ENCODE data around the gene PER2.

The PER2 gene

DNA sequence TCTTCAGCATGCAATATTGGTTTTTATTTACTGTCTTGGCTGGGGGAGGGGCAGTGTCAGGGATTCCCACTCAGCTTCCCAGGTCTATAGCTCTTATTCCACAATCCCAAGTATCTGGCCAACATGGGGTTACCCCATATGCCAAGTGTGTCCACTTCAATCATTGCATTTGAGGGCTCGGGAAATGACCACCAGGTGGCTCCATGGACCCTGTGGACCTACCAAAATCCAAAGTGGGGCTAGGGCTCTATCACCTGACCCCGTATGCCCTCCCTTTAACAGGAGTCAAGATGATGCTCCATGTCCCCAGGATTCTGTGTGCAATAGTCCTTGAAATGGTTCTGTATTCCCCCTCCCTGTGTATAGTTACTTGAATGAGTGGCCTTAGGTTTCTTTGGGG is 19.8 kb upstream of the PER2 start:
- in situ Hi-C loops (cut with MboI; ENCODE audit: low sequenced_read_pairs), result no loop called here

DNA sequence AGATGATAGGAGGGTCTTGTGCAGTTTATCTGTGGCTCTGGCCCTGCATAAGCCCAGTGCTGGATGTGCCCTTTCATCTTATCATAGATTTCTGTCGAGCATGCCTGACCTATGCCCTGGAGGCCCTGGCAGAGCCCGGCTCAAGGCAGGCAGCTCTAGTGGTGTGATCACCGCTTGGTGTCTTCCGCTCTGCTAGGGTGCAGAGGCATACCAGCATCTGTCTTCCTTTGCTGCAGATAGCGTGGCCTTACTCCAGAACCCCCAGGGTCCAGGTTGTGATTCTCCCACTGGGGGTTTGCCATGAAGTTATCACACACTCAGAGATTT is 18.2 kb upstream of the PER2 start:
- in situ Hi-C loops (cut with MboI; ENCODE audit: low sequenced_read_pairs), result no loop called here

DNA sequence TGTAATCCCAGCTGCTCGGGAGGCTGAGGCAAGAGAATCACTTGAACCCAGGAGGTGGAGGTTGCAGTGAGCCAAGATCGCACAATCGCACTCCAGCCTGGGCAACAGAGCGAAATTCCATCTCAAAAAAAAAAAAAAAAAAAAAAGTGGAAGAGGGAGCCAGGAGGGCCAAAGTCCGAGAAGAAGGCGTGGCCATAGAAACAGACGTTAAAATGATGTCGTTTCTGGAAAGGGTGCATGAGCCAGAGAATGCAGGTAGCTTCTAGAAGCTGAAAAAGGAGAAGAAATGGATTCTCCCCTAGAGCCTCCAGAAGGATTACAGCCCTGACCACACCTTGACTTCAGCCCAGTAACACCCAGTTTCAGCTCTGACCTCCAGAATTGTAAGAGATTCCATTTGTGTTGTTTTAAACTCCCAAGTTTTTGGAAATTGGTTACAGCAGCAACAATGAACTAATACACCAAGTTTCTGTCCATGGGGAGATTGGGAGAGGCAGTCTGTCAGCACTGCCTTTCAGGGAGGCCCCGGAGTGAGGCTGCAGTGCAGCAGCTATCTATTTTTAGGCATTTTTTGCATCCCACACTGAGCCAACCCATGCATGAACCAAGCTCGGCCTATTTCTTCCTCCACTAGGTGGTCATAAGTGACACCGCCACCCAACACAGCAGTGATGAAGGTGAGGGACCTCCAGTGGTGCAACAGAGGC is 17.7 kb upstream of the PER2 start:
- in situ Hi-C loops (cut with MboI; ENCODE audit: low sequenced_read_pairs), result no loop called here

DNA sequence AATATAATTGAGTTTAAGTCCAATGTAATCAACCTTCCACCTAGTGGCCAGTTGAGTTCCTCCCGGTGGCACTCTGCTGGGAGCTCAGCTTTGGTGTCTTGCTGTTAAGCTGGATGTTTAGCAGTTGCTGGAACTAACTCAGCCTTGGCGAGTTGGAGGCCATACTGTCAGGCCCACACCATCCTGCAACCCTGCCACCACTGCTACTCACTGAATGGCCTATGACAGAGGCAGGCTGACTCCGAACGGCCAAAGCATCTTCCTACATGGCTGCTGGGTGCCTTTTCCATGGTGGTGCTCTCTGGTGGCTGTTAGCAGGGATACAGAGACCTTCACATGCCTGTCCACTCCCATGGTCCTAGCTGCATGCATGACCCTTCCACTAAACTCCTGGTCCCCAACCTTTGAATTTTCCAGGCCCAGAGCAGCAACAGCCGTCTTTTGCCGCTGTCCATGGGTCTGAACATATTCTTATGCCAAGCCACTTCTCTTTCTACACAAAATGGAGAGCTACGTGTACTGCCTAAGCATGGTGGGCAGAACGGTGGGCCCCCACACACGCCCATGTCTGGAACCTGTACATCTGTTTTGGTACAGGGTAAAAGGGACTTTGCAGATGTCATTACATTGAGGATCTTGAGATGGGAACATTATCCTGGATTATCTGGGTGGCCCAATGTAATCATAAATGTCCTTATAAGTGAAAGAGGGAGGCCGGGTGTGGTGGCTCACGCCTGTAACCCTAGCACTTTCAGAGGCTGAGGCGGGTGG is 16.9 kb upstream of the PER2 start:
- in situ Hi-C loops (cut with MboI; ENCODE audit: low sequenced_read_pairs), result no loop called here

DNA sequence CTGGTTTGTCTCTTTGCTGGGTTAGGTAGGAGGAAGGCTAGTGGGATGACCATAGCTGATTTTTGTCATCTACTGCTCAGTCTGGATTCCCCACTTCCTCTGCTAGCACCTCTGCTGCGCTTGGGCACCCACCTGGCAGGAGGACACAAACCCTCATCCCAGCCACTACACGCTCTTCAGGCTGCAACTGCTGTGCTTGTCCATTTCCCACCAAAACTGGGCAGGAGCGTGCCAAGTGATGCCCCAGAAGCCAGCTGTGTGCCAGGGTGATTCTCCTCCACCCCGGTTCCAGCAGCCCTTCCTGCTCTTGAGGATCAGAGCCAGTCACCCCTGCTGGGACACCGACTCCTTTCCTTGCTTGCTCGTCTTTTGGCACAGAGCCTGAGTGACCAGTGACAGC is 15.7 kb upstream of the PER2 start:
- in situ Hi-C loops (cut with MboI; ENCODE audit: low sequenced_read_pairs), result no loop called here

DNA sequence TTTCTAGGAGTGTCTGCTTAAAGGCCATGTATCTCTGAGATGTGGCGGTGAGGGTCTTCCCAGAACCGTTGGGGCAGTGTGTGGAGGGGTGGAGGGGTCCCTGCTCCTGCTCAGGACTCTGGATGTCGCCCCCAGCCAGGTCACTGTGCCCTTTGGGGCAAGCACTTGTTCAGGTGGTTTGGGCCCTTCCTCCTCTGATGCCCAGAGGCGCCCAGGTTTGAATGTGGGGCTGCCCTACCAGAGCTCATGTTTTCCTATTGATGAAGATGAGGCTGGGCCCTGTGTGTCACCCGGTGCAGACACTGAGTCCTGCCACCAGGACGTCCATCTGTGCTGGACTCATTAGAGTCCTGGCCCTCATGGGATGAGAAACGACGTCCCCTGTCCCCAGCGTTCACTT is 14.3 kb upstream of the PER2 start:
- in situ Hi-C loops (cut with MboI; ENCODE audit: low sequenced_read_pairs), result no loop called here

DNA sequence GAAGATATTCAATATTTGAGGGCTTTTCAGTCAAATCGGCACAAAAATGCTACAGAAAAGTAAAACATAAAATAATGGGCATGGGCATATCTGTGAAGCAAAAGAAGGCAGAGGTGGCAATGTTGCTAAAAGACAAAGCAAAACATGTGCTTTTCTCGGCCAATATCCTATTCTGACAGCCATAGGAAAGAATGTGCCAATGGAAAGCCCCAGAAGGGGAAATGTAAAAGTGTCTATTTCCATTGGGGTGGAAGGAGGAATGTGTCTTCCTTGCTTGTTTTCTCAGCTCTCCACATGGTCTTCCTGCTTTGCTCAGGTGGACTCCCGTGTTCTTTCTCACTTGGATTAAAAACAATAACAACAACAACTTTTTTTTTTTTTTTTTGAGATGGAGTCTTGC is 13.7 kb upstream of the PER2 start:
- in situ Hi-C loops (cut with MboI; ENCODE audit: low sequenced_read_pairs), result no loop called here

DNA sequence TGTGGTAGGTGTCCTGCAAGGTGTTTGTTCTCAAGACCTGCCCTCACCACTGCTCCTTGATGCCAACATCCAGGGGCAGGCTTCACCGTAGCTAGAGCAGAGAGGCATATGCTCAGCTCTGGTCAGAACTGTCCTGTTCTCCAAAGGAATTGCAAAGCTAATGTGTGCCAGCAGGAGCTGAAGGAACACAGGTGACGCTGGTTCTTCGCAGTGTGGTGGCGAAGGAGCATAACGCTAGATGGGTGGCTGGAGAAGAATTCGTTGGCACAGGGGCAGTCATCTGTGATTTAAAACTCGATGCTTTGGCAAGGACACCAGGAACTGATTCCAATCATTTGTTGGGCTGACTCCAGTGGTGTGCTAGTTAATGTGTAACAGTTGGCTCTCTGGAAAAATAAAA is 11.4 kb upstream of the PER2 start:
- in situ Hi-C loops (cut with MboI; ENCODE audit: low sequenced_read_pairs), result no loop called here

DNA sequence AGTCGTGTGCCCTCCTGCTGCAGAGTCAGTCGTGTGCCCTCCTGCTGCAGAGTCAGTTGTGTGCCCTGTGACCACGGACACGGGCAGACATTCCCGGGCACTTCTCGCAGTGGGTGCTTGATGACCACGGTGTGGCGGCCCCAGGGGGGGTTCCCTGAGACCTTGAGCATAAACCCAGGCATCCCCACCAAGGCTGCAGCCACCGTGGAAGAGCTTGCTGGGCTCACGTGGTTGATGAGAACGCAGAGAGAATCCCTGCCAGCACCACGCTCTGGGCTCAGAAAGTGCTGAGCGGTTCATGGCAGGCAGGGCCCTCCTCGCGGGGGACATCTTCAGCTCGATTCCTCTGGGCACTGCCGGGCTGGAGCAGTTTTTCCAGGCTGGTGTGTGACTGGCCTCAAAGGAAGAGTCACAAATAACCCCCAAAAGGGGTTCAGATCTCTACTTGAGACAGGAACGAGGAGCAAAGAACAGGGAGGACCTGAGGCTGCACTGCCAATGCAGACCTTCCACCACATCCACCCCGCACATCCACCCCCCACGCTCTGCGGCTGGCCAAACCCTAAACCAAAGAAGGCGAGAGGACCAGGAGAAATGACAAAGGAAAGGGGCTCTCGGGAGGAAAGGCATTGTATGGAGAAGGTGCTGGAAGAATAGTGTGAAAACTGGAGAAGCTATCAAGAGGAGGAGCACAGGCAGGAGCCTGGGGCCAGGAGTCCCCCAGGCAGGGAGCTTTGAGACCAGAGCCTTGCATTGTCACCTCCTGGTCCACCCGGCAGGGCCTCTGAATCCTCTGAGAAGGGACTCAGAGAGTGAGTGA is 8.4 kb upstream of the PER2 start:
- in situ Hi-C loops (cut with MboI; ENCODE audit: low sequenced_read_pairs), result no loop called here

DNA sequence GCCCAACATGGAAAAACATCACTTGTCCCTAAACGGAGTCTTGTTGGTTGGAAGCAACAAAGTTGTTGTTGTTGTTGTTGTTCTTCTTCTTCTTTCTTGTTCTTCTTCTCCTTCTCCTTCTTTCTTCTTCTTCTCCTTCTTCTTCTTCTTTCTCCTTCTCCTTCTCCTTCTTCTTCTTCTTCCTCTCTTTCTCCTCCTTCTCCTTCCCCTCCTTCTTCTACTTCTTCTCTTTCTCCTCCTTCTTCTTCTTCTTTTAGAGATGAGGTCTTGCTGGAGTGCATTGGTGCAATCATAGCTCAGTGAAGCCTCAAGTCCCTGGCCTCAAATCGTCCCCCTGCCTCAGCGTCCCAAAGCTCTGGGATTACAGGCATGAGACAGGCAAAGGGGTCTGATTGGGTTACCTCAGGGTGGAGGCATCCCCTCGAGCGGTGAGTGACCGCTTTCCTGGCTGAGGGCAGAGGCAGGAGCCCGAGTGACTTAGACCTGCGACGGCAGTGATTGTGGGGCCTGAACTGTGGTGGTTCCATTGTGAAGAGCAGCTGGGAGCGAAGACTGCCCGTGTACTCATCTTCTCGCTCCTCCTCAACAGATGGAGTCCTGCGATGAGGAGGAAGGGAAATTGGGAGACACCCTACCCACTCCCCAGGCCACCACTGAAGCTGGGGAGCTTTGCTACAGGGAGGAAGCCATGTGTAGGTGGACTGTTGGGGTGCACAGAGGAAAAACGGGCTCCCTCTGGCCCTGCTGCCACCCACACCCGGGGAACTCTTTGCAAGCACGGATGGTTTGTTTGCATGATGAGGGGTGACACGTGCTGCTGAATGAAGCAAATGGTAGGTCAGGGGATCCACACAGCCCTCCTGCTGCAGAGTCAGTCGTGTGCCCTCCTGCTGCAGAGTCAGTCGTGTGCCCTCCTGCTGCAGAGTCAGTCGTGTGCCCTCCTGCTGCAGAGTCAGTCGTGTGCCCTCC is 7.0 kb upstream of the PER2 start:
- in situ Hi-C loops (cut with MboI; ENCODE audit: low sequenced_read_pairs), result no loop called here

DNA sequence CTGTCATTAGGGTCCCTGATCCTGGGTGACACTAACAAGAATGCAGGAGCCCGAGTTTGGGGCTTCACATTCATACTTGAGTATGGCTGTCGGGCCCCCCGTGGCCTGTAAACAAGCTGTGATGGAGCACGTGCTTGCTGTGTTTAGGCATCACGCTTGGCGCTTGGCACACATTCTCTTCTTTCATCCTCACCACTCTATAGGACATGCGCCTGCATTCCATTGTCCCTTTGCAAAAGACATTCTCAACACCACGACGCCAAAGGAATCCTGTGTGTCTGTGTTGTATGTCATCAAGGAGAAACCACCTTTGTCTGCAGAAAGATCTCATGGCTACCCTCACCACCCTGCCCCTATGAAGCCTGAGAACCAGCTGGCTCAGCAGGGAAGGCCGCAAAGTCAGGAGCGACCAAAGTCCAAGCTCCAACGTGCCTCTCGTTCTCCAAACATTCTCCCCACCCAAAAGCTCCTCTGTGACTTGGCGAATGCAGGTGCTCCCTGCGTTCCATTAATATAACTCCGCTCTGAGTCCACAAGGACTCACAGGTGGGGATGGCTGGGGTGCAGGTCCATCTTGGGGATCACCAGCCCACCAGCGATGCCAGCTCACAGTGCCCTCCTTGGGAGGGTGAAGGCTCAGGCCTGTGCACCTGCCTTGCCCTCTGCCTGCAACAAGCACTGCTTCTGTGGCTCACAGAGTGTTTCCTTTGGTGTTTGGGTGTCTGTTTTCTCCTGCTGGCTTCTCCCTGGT is 6.2 kb upstream of the PER2 start:
- in situ Hi-C loops (cut with MboI; ENCODE audit: low sequenced_read_pairs), result no loop called here

DNA sequence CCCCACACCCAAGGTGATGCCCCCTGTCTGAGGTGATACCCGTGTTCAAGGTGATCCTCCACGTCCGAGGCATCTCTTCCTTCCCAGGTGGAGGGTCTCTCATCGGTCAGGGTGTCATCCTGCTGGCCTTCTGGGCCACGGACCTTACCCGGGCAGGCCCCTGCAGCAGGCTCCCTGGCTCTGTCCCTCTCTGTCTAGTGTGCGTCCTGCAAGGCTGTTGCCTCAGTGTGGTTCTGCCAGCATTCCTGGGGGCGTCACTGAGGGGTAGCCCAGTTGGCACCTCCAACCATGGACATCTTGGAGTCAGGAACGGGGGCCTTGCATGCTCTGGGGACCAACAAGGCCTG is 5.6 kb upstream of the PER2 start:
- in situ Hi-C loops (cut with MboI; ENCODE audit: low sequenced_read_pairs), result no loop called here

DNA sequence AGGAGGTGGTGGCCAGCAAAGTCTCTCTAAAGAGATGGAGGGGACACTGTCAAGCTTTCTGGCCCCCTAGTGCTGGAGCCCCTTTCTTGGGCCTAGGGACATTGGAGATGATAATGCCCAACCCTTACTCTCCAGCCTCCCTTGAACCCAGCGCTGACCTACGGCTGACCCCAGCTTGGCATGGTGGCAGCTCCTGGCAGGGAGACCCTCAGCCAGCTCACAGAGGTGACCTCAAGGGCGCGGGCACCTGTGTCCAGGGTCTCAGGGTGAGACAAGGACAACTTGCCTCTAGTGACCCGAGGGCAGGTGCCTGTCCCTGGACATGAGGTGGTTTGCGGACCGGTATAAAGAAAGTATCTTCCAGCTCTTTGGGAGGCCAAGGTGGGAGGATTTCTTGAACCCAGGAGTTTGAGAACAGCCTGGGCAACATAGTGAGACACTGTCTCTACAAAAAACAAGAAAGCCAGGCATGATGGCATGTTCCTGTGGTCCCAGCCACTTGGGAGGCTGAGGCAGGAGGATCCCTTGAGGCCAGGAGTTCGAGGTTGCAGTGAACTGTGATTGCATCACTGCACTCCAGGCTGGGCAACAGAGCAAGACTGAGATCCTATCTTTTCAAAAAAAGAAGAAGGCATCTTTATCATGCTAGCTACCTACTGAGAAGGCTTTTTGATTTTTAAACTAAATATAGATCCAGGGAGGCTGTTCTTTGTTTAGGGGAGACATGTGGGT is 3.3 kb upstream of the PER2 start:
- in situ Hi-C loops (cut with MboI; ENCODE audit: low sequenced_read_pairs), result no loop called here

DNA sequence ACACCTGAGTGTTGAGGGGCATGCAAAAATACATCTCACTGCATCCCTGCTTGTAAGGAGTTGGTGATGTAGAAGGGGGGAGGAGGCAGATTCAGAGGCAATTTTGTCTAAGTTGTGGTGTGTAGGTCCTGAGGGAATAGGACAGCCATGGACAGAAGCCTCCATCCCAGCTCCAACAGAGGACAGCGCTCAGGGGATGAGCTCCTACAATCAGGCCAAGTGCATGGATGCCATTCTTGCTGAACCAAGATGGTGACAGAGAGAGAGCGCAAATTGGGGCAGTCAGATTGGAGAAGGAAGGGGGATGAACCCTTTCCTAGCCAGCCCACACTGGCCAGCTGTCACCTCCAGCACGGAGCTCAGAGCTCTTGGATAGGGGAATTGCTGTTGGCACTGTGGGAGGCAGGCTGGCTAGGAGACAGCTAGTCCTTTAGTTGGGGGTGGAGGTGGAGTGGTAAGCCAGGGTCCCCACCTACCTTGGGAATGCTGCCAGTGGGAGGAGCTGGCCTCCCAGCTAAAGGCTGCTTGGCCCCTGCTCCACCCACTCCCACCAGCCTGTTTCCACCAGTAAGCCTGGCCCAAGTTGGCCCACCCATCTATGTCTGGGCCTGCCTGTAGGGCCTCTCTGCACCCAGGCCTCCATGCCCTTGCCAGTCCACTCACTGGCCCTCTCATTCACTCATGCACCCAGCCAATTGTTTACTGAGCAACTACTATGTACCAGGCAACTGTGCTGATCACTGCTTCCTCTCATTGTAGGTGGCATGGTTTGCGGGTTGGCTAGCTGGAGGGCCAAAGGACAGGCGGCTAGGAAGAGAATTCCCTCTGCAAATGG is 2.5 kb upstream of the PER2 start:
- in situ Hi-C loops (cut with MboI; ENCODE audit: low sequenced_read_pairs), result no loop called here

DNA sequence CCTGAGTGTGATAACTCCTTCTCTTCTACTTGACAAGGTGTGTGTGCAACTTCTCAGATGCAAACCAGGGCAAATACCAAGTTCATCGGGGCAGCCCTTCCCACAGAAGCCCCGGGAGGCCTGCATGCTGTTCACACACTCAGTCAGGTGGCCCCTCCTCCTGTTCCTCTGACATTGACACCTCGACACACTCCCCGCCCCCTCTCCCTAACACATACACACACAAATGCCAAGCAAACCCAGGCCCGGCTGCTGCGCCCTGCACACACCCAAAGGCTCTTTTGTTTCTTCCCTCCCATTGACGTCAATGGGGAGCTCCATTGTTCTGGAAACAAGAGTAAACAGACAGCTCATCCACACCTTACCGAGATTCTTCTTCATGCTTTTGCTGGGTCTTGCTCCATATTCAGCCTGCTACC is 1.7 kb upstream of the PER2 start:
- in situ Hi-C loops (cut with MboI; ENCODE audit: low sequenced_read_pairs), result no loop called here

DNA sequence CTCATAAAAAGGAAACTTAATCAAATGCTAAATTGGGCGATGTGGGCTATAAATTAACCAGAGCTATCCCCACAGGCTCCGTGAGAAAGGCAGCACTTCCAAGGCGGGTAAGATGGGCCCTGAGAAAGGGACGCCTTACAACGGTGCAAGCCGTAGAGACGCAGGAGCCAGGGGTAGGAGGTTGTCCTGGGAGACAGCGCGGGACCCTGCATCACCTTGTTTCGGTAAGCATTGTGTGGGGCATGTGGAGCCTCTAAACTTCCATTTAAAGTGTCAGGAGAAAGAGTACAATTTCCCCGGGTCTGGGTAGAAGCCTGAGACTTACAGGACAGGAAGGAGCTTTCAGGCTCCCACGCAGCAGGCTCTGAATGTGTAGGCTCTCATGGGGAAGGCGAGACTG is 1.2 kb upstream of the PER2 start:
- in situ Hi-C loops (cut with MboI; ENCODE audit: low sequenced_read_pairs), result no loop called here

DNA sequence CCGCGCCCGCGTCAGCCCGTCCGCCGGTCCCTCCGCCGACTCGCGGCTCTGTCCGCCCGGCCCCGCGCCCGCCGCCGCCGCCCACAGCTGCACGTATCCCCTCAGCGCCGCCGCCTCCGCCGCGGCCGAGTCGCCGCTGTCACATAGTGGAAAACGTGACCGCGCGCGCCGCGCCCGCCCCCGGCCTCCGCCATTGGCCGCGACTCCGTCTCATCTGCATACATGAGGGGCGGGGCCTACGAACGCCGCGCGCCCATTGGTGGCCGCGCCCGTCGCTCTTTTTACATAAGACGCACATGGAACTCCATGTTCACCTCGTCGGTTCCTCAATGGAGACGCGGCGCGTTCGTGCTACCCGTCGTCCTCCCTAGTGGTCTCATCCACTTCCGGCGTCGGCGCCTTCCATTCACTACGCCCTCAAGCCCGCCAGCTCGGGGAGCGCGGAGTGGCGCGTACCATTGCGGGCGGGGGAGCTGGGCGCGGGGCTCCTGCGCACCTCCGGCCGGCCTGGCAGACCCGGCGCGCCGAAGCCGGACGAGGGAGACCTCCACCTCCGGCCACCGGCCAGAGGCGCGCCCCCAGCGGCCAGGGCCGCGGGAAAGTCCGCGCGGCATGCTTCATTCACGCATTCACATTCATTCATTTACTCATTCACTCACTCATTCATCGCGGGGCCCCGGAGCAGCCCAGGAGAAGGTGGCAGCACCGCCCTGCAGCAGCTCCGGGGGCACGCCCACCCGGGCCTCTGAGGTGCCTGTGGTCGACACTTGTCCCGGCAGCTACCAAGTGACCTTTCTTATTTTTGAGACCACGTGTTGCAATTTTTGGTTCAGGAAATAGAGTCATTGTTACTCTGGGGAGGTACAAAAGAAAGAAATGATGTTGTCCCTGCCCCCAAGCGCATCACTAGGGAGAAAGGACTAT is 502 bp upstream of the PER2 start:
- in situ Hi-C loops (cut with MboI; ENCODE audit: low sequenced_read_pairs), result no loop called here
